Measurements from ENCODE around the gene INCA1. TPM values are rescaled to one million over a fixed set of nuclear protein-coding genes. Genes with fewer than 3 reads are reported as not detected.
"Not testable (repeated sequence)": the region's sequence is repeated elsewhere in the genome, so short reads cannot be mapped to it uniquely, and the experiment has no call there.

The INCA1 gene
- 0.24 TPM in 1 of 2 replicates, not detected in the other for total RNA-seq (2014; rRNA removed; shearing (Covaris generic))

GRCh38 chr17:4997302-4998026 lies at the start of gene INCA1, which contains the start of gene KIF1C:
Gene INCA1 (minus strand): TSS chr17:4997522. CDS start chr17:4994437, 3,085 bp downstream.
Gene KIF1C (plus strand): TSS chr17:4997950. CDS start chr17:5000247, 2,297 bp downstream.
- DNase-seq (ENCODE audit: low read depth): peak; percentile 83

- DNase-seq (ENCODE audit: low read depth): no peak
Observed at GRCh38 chr17:5045496-5045895, 48.2 kb upstream of the INCA1 start.

GRCh38 chr17:5044630-5045029 lies 47.3 kb upstream of the INCA1 start:
- peak; percentile 28 for DNase-seq (ENCODE audit: low read depth)

- no peak for DNase-seq (ENCODE audit: low read depth)
Observed at GRCh38 chr17:5043524-5043923, 46.2 kb upstream of the INCA1 start.

GRCh38 chr17:5042157-5043022 lies 45.1 kb upstream of the INCA1 start:
- no peak for DNase-seq (ENCODE audit: low read depth)

GRCh38 chr17:5035315-5035714 lies 38.0 kb upstream of the INCA1 start, which contains the start of gene SLC52A1:
Gene SLC52A1 (minus strand): TSS chr17:5035426. CDS start chr17:5034606, 820 bp downstream.
- DNase-seq (ENCODE audit: low read depth): no peak

- no peak for DNase-seq (ENCODE audit: low read depth)
Observed at GRCh38 chr17:5034651-5035050, 37.3 kb upstream of the INCA1 start.

GRCh38 chr17:5034063-5034462 lies 36.7 kb upstream of the INCA1 start:
- DNase-seq (ENCODE audit: low read depth): no peak

GRCh38 chr17:5033352-5034015 lies 36.2 kb upstream of the INCA1 start:
- DNase-seq (ENCODE audit: low read depth): no peak

- no peak for DNase-seq (ENCODE audit: low read depth)
Observed at GRCh38 chr17:5032865-5033264, 35.5 kb upstream of the INCA1 start.

GRCh38 chr17:5031365-5032082 lies 34.2 kb upstream of the INCA1 start:
- peak; percentile 66 for DNase-seq (ENCODE audit: low read depth)

GRCh38 chr17:5030168-5030567 lies 32.8 kb upstream of the INCA1 start:
- DNase-seq (ENCODE audit: low read depth): not testable (repeated sequence)

GRCh38 chr17:5027916-5028315 lies 30.6 kb upstream of the INCA1 start:
- DNase-seq (ENCODE audit: low read depth): no peak

GRCh38 chr17:5027299-5027698 lies 30.0 kb upstream of the INCA1 start:
- no peak for DNase-seq (ENCODE audit: low read depth)

GRCh38 chr17:5024604-5025003 lies 27.3 kb upstream of the INCA1 start:
- no peak for DNase-seq (ENCODE audit: low read depth)

- DNase-seq (ENCODE audit: low read depth): no peak
Observed at GRCh38 chr17:5023588-5024147, 26.3 kb upstream of the INCA1 start.

- DNase-seq (ENCODE audit: low read depth): no peak
Observed at GRCh38 chr17:5022171-5022711, 24.9 kb upstream of the INCA1 start.

GRCh38 chr17:5020502-5021023 lies 23.2 kb upstream of the INCA1 start:
- no peak for DNase-seq (ENCODE audit: low read depth)

- DNase-seq (ENCODE audit: low read depth): no peak
Observed at GRCh38 chr17:5019475-5019956, 22.2 kb upstream of the INCA1 start.

- DNase-seq (ENCODE audit: low read depth): no peak
Observed at GRCh38 chr17:5014357-5014756, 17.0 kb upstream of the INCA1 start.
